H54 (cell line): Measurements from ENCODE around the gene GOT2.
"Not testable (repeated sequence)": the region's sequence is repeated elsewhere in the genome, so short reads cannot be mapped to it uniquely, and the experiment has no call there.

ENCODE experiments used
- DNase-seq: peaks from one replicate; pipeline ENCODE4 v3.0.0; 2011; ENCODE audit warnings: low spot score, mixed read lengths; ENCODE audit not compliant: insufficient read length
- FAIRE-seq: peaks from 3 replicates; lab custom pipeline; 2011; peaks lifted over from hg19 to GRCh38; lab: Jason Lieb, UNC
- POLR2A ChIP-seq: IDR thresholded peaks from 2 replicates; pipeline ENCODE4 v1.6.1; 2011; ENCODE audit warnings: low read depth, mild to moderate bottlenecking, low read length

The GOT2 gene

DNA sequence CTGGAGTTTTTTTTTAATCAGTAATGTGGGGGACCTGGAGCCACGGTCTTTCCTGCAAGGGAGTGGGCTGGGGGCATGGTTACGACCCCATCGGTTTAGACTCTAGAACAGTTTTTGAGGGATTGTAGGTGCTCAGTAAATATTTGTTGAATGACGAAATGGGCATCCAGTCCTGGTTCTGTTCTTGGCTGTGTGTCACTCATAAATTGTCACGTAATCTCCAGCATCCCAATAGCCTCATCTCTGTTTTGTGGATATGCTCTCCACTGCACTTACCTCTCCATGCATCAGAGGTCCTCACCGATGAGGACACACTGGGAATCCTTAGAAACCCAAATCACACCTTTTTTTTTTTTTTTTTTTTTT is 49.0 kb downstream of the GOT2 start:
- FAIRE-seq (no peak), DNase-seq (no peak)
- TF ChIP-seq POLR2A = no peak

DNA sequence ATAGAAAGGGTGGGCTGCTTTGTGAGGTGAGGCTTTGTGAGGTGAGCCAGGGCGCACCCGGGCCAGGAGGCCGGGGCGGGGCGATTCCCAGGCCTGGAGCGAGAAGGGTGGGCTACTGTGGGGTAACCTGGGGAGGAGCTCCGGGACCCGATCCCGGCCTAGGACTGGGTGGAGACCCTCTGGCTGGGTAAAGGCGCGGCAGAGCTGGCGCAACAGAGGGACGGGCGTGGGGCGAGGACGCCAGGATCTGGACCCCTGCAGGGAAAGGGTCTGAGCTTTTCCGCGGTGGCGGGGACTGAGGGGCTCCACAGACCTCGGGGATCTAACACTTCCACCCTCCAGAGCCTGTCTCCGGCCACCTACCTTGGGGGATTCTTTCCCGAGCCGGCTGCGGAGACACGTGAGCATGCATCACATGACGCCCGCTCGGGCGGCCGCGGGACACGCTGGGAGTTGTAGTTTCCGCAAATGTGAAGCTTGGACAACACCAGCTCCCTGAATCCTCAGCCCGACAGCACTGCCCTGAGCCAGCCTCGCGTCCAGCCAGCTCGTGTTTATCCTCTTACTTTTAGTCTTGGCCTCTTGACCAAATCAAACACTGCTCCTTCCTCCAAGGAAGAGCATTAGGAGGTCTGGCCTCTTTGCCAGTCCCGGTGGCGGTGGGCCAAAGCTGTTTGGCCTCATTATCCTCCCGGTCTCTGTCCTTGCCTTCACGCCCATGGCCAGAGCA is 49.6 kb downstream of the GOT2 start, which contains the start of gene SLC38A7:
Gene SLC38A7, minus strand, starts transcription at position 417 of the 730 bp plus-strand sequence. CDS start 4,644 bp downstream, outside the sequence.
- no peak for TF ChIP-seq POLR2A
- DNase-seq (peak; percentile 93), FAIRE-seq (peak; percentile 62)

DNA sequence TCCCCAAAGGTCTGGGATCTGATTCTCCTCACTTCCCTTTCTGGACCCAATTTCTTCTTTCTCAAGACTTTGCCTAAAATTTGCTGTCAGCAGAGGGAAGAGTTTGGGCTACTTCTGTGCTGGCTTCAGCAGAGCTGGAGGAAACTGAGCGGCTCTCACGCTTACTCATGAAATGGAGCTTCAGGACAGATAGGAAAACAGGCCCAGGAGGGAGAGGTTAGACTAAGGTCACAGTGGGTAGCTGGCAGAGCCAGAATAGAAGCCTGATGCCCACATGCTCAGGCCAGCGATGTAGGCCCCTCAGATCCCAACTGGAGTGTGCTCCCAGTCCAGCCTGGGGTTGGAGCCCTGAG is 50.1 kb downstream of the GOT2 start:
- no peak for TF ChIP-seq POLR2A
- DNase-seq = no peak
- no peak for FAIRE-seq

DNA sequence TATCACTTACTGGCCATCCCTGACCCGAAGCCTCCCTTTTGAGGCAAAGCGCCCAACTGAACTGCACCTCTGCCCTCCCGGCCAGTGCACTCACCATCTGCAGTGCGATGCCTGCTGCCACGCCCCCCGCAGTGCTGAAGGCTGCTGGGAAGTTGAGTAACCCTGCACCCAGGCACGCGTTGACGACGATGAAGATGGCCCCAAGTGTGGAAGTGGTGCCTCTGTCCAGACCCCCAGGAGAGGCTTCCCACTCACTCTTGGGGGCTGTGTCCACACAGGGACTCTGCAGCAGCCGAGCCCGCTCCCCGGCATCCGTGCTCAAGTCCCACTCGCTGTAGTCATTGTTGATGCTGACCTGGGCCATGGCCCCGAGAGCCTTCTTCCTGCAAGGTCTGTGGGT is 54.4 kb downstream of the GOT2 start:
- DNase-seq (no peak), FAIRE-seq (no peak)
- no peak for TF ChIP-seq POLR2A

DNA sequence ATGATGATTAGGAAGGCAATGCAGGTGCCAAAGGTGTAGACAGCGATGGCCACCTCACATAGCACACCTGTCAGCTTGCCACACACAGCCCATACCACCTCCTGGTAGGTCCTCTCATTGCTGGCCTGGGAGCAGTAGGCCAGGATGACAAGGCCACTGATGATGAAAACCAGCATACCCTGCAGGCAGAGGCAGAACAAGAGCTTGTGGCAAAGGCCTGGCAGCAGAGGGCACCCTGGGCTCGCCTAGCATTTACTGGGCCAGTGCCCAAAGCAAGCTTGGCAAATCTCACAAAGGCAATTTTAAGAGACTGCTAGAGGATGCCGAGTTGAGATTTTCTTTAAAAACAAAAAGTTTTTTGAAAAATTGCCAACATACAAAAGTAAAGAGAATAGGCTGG is 55.4 kb downstream of the GOT2 start:
- DNase-seq = peak; percentile 36
- TF ChIP-seq POLR2A = no peak
- no peak for FAIRE-seq

DNA sequence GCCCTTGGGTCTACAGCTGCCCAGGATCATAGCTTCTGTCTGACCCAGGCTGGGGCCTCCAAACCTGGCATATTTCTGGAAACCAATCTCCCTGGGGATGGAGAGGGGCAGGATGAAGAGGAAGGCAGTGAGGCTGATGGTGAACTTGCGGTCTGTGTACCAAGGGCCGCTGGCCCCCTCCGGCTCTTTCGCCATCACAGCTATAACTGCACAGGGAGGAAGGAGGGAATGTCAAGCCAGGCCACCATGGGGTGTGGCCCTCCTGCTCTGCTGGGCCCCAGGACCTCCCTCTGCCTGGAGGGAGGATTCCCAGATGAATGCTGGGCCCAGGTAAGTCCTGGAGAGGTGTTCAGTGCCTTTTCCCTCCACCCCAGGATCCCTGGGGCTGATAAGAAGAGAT is 55.8 kb downstream of the GOT2 start:
- DNase-seq (no peak), FAIRE-seq (no peak)
- TF ChIP-seq POLR2A = no peak

DNA sequence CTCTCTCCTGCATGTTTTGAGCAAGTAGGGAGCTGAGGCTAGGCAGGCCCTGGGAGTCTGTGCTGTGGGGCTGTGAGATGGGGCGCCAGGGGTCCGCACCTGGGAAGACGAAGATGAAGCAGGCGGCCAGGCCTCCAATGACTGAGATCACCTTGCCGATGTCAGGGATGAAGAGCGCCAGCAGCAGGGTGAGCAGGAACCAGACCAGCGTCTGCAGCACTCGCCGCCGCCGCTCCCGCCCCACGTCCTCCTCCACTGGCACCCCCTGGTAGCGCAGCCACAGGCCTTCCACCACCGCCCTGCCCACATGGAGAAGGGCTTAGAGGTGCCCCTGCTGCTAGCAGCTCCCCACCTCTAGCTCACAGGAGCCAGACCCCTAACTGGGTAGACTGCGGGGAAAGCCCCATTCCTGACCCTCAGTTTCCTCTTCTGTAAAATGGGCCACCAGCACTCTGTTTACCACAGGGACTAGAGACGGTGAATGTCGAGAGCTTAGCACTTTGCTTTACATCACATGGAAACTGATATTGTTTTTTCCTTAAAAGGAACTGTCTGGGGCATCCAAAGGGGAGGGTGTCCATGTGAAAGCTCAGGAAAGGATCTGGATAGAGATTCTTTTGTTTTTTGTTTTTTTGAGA is 63.1 kb downstream of the GOT2 start:
- FAIRE-seq (no peak), DNase-seq (no peak)
- TF ChIP-seq POLR2A = no peak

DNA sequence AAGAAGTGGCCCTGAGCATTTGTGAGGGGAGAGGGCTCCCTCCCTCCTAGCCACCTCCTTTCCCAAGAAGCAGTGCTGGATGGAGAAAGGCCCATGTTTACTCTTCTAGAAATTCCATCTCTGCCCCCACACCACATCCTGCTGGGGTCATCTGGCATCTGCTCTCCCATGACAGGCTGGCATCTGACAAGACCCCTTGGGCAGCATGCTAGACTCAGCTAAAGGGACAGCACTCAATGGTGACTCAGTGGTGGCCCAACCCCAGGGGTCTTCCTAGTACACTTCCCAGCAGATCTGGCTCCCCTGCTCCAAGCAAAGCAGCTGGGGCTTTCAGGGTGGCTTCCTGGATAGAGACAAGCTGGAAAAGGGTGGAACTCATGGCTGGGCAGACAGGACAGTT is 63.9 kb downstream of the GOT2 start:
- DNase-seq = no peak
- no peak for TF ChIP-seq POLR2A
- FAIRE-seq = no peak

DNA sequence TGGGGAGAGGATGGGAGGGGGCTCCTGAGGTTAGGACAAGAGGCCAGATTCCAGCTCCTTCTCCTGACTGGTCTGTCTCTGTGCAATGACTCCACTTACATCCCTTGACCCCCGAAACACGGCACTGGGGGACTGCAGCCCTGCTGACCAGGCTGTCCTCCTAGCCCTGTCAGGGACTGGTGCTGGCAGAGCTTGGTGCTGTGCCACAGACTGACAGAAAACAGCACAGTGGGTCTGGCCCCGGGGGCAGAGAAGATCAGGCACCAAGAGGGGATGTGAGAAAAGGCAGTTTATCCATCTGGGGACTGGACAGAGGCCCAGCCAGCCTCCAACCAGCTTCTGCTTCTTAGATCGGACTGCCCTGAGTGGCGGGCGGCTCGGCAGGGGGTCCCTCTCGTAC is 68.9 kb downstream of the GOT2 start:
- no peak for TF ChIP-seq POLR2A
- DNase-seq (no peak), FAIRE-seq (no peak)

DNA sequence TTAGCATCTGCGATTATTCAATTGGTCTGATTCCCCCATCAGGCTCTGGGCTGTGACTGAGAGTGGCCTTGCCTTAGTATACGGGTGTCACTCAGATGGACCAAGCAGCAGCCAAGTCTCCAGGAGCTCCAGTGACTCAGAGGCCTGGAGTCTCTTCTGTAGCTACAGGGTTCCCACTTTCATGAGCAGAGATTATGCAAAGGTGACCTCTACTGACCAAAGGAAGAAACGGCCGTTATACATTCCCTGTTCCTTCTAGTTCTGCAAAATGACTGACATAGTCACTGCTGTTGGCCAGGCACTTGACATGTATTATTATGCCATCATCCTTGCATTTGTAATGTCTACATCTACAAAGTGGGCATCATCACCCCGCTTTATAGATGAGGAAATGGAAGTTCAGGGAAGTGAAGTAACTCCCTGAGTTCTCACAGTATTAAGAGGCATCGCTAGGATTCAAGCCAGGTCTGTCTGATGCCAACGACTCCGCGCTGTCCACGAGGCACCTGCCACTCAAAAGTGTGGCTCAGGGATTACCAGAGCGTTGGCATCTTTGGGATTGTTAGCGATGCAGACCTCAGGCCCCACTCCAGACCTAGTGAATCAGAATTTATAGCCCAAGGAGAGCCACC is 72.8 kb downstream of the GOT2 start:
- no peak for TF ChIP-seq POLR2A
- peak; percentile 95 for FAIRE-seq
- peak; percentile 88 for DNase-seq

DNA sequence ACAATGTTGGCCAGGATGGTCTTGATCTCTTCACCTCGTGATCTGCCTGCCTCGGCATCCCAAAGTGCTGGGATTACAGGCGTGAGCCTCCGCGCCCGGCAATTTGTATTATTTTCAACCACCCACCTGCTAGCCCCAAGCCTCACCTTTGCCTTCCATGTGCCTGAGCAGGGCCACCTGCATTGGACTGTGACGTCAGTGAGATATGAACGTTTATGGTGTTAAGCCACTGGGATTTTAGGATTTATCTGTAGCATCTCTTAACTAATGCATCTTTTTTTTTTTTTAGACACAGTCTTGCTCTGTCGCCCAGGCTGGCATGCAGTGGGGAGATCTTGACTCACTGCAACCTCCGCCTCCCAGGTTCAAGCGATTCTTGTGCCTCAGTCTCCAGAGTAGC is 74.2 kb downstream of the GOT2 start:
- FAIRE-seq, DNase-seq: not testable (repeated sequence)

DNA sequence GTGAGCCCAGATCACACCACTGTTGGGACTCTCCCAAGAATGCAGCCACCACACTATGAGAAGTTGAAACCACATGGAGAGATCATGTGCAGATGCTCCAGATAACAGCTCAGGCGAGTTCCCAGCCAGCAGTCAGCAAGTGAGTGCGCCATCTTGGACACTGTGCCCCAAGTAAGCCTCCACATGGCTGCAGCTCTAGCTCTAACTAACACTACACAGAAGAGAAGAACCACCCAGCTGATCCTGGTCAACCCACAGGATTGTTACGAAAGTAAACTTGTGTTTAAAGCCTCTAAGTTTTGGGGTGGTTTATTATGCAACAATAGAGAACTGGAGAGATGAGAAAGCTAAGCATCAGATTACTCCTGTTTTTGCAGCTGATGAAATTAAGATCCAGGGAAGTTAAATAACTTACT is 75.3 kb downstream of the GOT2 start:
- no peak for TF ChIP-seq POLR2A
- DNase-seq = no peak

More for the DNA sequence above, 75.3 kb downstream of the GOT2 start:
- no peak for FAIRE-seq
